Measurements from ENCODE around the gene GFOD1.

Gene GFOD1

DNA sequence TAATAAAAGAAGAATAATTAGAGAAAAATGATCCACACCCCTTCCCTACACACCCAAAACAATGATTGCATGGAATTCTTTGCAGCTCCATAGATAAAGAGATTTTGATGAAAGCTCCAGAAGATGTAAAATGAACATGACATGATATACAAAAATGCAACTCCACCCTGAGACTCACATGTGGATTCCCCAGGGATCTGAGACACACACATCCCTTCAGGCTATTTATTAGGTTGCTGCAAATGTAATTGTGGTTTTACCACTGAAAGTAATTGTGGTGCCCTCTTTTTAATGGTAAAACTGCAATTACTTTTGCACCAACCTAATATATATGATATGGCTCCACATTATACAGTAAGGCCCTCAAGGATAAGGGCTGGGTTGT is 118.7 kb downstream of the GFOD1 start:
- Mint-ChIP-seq H3K4me1 (peaks cover 4% of the 10 kb centered on the region), H3K36me3 (no peaks in the 10 kb centered on the region), H3K9me3 (no peaks in the 10 kb centered on the region), H3K4me3 (no peak overlapping the region), H3K27ac (no peak overlapping the region), H3K27me3 (no peaks in the 10 kb centered on the region)

DNA sequence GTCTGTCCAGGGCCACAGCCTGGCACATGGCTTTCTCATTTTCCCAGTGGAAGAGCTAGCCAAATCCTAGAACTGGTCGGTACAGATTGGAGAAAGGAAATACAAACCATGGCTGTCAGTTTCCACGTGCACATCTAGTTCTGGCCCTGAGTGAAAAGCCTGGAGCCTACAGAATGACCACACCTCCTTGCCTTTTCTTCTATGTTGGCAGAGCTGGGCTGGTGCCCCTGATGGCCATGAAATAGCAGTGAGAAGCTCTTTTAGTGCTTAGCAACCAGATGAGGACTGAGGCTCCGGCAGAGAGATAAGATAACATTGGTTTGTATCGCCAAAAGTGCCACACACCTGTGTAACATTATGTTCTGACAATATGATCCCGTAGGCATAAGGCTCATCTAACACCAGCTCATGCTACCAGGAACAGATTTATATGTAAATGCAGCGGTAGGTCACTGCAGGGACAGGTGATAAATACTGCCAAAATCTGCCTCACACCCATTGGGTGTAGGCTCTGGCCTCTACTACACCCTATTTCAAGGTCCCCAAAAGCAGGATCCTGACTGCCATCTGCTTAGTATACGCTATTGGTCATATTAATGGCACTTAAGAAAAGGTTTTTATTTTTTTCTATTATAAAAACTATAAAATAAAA is 119.2 kb downstream of the GFOD1 start:
- H3K36me3 Mint-ChIP-seq: no peaks in the 10 kb centered on the region
- no peaks in the 10 kb centered on the region for H3K9me3 Mint-ChIP-seq
- no peaks in the 10 kb centered on the region for H3K27me3 Mint-ChIP-seq
- H3K4me3 Mint-ChIP-seq: no peak overlapping the region
- no peaks in the 10 kb centered on the region for H3K4me1 Mint-ChIP-seq
- H3K27ac Mint-ChIP-seq: no peak overlapping the region

DNA sequence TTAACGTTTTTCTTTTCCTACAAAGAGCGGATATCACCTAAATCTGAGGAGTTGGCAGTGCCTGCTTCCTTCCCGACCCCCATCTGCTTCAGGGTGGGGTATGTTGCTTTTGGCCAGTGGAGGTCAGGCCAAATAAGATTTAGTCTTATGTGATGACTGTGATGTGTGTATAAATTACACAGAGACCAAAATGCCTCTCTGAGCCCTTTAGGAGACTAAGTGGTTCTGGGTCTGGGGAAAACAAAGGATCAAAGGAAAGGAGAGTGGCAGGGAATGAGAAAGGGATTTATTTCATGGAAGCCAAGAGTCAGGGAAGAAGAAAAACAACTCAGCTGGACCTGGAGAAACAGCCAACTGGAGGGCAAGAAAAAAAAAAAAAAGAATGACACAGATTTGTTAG is 120.0 kb downstream of the GFOD1 start:
- peaks cover 2% of the 10 kb centered on the region for H3K36me3 Mint-ChIP-seq
- H3K4me3 Mint-ChIP-seq: no peak overlapping the region
- H3K27me3 Mint-ChIP-seq: no peaks in the 10 kb centered on the region
- no peaks in the 10 kb centered on the region for H3K9me3 Mint-ChIP-seq
- H3K27ac Mint-ChIP-seq: no peak overlapping the region
- no peaks in the 10 kb centered on the region for H3K4me1 Mint-ChIP-seq

DNA sequence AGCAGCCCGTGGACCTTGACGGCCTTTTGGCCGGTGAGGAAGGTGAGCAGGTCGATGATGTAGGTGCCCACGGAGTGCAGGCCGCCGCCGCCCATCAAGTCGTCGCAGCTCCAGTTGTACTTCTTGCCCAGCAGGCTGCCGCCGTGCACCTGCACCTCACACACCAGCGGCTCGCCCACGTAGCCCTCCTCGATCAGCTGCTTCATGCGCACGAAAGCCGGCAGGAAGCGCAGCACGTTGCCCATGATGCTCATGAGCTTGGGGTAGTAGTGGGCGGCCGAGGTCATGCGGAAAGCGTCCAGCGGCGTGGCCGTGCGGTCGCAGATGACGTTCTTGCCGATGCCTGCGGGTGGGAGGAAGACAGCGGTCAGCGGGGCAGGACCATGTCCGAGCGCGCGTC is 122.1 kb downstream of the GFOD1 start:
- Mint-ChIP-seq H3K9me3 (no peaks in the 10 kb centered on the region), H3K4me1 (no peaks in the 10 kb centered on the region), H3K27ac (no peak overlapping the region), H3K36me3 (peaks cover 2% of the 10 kb centered on the region), H3K4me3 (no peak overlapping the region), H3K27me3 (no peaks in the 10 kb centered on the region)

DNA sequence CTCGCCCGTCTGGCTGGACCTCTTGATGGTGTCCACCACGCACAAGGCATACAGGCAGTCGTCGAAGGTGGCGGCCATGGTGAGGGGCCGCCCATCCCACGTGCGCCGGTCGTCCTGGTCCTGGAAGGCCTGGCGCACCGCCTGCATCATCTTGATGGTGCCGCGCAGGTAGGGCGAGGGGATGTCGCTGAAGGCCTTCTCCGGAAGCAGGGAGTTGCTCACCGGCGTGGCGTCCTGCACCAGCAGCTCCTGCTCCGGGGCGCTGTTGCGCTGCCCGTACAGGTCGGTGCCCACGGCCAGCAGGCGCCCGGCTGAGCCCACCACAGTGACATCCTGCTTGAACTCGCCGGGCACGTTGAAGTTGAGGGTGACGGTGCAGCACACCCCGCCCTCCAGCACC is 122.6 kb downstream of the GFOD1 start:
- Mint-ChIP-seq H3K27me3 (no peaks in the 10 kb centered on the region), H3K4me3 (no peak overlapping the region), H3K9me3 (no peaks in the 10 kb centered on the region), H3K36me3 (peaks cover 2% of the 10 kb centered on the region), H3K27ac (no peak overlapping the region), H3K4me1 (peaks cover 3% of the 10 kb centered on the region)

DNA sequence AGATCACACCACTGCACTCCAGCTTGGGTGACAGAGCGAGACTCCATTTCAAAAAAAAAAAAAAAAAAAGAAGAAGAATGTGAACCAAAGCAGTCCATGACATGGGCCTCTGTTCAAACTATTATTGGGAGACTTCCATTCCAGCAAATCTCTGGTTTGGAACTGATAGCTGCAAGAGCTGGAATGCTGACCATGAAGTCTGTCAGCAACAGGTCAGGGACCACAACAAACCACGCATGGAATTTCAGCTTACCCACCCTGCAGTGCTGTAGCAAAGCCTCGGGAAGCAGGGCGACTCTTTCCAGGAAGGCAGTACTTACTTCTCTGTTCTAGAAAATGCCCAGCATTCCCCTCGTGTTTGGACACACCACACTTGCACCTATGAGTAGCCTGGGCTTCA is 125.0 kb downstream of the GFOD1 start:
- H3K27me3 Mint-ChIP-seq: no peaks in the 10 kb centered on the region

DNA sequence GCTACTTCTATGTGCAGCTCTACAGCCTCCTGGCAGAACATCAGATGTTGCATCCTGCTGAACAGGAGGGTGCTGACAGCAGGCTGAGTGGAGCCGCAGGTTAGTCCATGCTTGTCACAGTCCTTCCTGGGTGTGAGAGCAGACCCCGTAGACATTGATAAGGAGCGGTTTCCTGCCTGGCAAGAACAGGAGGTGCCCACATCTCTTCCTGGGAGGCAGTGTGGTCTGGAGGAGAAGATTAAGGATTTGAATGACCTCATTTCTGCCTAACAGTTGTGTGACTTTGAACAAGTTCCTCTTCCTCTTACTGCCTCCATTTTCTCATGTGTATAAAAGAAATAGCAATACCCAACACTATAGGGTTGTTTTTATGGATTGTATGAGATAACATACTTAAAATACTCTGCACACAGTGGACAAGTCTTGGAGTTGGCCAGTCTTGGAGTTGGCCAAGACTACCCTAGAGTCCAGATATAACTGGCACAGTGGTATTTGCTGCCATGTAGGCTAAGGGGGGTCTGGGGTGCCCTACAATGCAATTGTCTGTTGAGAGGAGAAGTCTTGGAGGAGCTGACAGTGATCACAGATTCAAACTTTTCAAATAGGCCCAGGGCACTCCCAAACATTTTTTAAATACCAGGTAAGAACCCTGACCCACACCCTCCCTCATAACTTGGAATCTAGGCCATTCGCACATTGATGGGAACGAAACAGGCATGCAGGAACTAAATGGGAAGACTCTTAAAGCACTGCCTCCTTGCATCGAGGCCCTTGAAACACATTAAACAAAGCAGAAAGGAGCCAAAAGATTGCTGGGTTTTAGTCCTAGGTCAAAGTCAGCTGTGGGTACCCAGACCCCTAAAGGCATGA is 126.5 kb downstream of the GFOD1 start:
- no peak overlapping the region for H3K4me3 Mint-ChIP-seq
- H3K9me3 Mint-ChIP-seq: no peaks in the 10 kb centered on the region
- no peaks in the 10 kb centered on the region for H3K27me3 Mint-ChIP-seq
- H3K27ac Mint-ChIP-seq: no peak overlapping the region
- H3K36me3 Mint-ChIP-seq: peaks cover 2% of the 10 kb centered on the region
- H3K4me1 Mint-ChIP-seq: peaks cover 24% of the 10 kb centered on the region

More for the DNA sequence above, 125.0 kb downstream of the GFOD1 start:
- peaks cover 9% of the 10 kb centered on the region for H3K4me1 Mint-ChIP-seq
- H3K36me3 Mint-ChIP-seq: peaks cover 2% of the 10 kb centered on the region
- H3K27ac Mint-ChIP-seq: no peak overlapping the region
- no peak overlapping the region for H3K4me3 Mint-ChIP-seq
- no peaks in the 10 kb centered on the region for H3K9me3 Mint-ChIP-seq

DNA sequence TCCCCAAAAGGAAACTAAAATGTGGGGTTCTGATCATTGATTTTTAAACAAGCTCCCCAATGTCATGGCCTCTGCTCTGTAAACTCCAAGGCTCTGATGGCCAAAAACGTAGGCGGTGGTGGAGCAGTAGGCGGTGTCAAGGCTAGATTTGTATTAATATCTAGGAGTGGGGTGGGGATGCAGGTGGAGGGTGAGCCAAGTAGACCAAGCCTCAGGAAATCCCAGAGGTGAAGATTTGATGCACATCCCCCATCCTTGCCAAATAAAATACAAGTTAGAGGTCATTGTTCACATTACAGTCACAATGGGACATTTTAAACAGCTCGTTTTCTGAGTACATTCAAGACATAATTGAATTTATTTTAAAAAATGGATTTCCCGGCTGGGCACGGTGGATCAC is 128.1 kb downstream of the GFOD1 start:
- Mint-ChIP-seq H3K27me3 (no peaks in the 10 kb centered on the region), H3K27ac (no peak overlapping the region), H3K4me1 (peaks cover 40% of the 10 kb centered on the region), H3K36me3 (peaks cover 4% of the 10 kb centered on the region), H3K4me3 (no peak overlapping the region), H3K9me3 (no peaks in the 10 kb centered on the region)

DNA sequence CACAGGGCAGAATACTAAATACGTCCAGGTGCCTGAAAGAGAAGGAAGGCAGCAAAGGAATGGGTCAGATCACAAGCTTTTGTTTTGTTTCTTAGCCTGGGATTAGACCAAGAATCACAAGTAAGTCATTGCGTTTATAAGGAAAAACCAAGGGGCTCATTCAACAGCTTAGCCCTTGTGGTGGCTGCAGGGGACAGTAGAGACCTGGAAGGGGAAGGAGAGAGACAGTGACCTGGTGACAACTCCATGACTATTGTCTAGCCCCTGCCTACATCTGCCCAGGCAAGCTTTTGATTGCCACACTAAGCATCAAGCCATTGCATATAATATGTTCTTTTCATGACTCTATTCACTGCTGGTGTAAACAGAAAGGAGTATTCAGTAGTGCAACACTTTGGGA is 128.9 kb downstream of the GFOD1 start:
- H3K27me3 Mint-ChIP-seq: no peaks in the 10 kb centered on the region
- H3K27ac Mint-ChIP-seq: no peak overlapping the region
- H3K9me3 Mint-ChIP-seq: no peaks in the 10 kb centered on the region
- peaks cover 46% of the 10 kb centered on the region for H3K4me1 Mint-ChIP-seq
- peaks cover 4% of the 10 kb centered on the region for H3K36me3 Mint-ChIP-seq
- no peak overlapping the region for H3K4me3 Mint-ChIP-seq

DNA sequence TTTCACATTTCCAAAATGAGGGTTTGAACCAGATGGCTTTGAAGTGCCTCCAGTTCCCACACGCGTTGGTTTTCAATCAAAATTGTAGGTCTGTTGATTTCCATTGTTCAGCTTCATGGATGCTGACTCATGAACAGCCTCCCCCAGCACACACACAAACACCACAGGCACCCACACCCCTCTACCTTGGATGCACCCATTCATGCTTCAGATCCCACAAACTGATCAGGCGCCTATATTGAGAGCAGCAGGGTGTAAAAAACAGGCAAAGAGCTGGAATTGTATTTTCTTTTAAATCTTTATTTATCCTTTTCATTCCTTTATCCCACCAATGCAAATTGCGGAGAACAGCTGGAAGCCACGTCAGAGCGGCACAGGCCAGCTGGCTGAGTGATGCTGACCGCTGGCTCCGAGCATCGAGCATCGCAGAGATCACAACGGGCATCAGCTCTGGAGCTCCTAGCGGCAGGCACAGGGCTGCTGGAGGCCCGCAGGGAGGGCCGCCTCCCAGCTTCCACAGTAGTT is 129.8 kb downstream of the GFOD1 start:
- Mint-ChIP-seq H3K4me1 (peaks cover 52% of the 10 kb centered on the region), H3K36me3 (peaks cover 1% of the 10 kb centered on the region), H3K9me3 (no peaks in the 10 kb centered on the region), H3K27me3 (no peaks in the 10 kb centered on the region), H3K4me3 (no peak overlapping the region), H3K27ac (peak overlapping the region; percentile 88)

DNA sequence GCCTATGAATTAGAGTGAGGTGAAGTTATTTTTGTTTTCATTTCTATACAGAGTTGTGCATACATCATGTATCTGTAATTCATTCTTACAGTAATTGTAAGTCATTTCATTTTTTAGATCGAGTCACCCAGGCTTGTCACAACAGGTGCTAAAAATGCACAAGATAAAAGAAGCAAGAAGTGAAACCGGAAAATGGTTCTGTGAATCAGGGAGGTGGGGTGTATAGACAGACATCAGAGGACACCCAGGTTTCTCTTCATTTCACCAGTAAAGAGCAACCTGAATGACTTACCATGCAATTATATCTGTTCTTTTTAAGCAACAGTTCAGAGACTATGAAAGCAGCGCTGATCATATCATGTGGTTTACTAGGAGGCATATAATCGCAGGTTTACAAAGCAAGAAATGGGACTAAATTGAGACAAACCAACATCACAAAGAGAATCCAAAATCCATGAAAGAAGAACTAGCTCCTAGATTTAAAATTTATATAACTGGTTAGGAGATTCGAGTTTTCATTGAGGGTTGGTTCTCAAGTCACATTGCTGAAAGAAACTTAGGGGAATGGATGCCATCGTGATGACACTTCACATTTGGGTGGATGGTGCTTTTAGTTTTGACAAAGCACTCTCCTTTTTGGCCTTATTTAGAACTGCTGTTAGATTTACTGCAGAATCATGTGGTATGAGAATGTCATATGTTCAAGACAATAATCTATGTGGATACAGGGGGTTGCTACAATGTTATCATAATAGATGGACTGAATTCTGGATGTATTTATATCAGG is 131.2 kb downstream of the GFOD1 start:
- H3K4me3 Mint-ChIP-seq: peak overlapping the region; percentile 77
- peak overlapping the region; percentile 98 for H3K27ac Mint-ChIP-seq
- peaks cover 1% of the 10 kb centered on the region for H3K36me3 Mint-ChIP-seq

DNA sequence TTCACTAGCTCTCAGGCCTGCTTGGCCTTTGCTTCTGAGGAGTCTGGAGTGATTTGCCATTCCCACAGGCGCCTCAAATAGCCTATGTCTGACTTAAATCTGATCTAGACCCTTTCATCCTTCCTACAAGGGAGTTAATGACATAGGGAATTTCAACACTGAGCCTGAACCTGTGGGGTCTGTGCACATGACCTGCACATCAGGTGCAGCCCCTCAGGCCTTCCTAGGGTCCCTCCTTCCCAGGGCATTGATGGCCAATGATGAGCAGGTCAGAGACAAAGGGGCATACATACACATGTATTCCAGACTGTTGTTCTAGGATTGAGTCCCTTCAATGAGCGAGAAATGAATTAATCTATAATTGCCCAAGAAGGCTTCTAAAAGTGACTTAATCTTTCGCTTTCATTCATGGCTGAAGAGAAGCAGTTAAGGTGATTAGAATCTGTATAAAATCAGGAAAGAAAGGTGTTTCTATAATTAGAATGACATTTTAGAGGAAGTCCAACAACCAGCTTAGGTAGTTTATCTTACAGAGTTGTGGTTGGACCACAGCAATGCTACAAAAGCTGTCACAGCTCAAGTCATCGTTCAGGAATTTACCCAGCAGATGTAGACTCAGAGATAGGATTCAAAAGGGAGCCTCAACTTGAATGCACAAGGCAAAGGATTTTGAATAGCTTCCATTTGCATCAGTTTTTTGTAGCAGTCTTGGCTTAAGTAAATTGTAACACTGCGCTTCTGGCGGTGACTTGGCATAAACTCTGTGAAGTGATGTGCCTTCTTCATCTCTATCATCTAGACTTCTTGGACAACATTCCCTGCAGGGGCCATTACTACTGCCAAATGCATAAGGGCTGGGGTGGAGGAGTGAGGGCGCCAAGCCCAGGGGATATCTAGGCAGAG is 132.1 kb downstream of the GFOD1 start:
- Mint-ChIP-seq H3K9me3 (no peaks in the 10 kb centered on the region), H3K36me3 (peaks cover 1% of the 10 kb centered on the region), H3K27me3 (no peaks in the 10 kb centered on the region), H3K27ac (peak overlapping the region; percentile 98), H3K4me1 (peaks cover 52% of the 10 kb centered on the region), H3K4me3 (peak overlapping the region; percentile 77)

More for the DNA sequence above, 131.2 kb downstream of the GFOD1 start:
- peaks cover 52% of the 10 kb centered on the region for H3K4me1 Mint-ChIP-seq
- H3K27me3 Mint-ChIP-seq: no peaks in the 10 kb centered on the region
- no peaks in the 10 kb centered on the region for H3K9me3 Mint-ChIP-seq

DNA sequence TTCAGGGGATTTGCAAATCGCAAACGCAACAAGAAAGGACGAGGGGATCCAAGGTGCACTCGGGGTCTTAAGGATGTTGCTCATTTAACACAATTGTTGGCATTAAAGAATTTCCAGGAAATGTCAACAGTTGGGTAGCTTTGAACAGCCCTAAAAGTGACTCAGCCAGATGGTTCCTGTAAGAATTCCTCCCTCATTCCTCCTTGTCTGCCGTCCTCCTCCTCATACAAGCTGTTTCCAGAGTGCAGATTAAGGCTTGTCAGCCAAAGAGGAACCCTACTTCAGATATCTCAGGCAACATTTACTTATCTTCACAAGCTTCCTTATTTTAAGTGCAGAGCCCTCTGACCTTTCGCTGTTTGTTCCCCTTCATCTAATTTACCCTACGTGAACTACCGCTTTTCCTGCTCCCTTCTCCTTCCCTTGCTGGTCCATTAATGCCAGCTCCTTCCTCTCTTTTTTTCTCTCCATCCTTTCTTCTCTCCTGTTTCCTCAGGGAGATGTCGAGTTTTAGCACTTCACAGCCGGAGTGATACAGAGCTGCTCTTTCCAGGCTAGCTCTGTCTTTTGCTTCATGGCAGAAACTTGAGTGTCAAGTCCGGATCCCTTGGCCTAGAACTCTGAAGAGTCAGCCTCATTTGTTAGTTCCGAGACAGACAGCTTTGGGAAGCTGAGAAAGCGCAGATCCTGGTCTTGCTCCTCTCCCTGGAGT is 132.9 kb downstream of the GFOD1 start:
- Mint-ChIP-seq H3K4me1 (peaks cover 48% of the 10 kb centered on the region), H3K27ac (peak overlapping the region; percentile 98), H3K4me3 (peak overlapping the region; percentile 77), H3K36me3 (peaks cover 1% of the 10 kb centered on the region), H3K27me3 (no peaks in the 10 kb centered on the region), H3K9me3 (no peaks in the 10 kb centered on the region)

DNA sequence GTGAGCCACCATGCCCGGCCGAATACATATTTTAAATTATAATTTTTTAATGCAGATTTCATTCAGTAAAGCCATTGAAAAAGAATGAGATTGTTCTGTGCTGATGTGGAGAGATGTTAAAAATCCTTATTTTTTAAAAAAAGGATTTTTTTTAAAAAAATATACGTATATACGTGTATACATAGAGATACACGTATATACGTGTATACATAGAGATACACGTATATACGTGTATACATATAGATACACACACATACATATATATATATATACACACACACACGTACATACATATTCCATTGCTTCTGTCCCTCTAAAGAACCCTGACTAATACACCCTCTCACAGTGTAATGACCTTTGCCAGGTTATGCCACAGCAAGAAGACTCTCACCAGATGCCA is 135.2 kb downstream of the GFOD1 start:
- H3K9me3 Mint-ChIP-seq: no peaks in the 10 kb centered on the region
- no peak overlapping the region for H3K4me3 Mint-ChIP-seq
- H3K27me3 Mint-ChIP-seq: no peaks in the 10 kb centered on the region
- H3K4me1 Mint-ChIP-seq: peaks cover 41% of the 10 kb centered on the region
- H3K27ac Mint-ChIP-seq: no peak overlapping the region
- H3K36me3 Mint-ChIP-seq: peaks cover 1% of the 10 kb centered on the region
